DOHH2 (cell line): Measurements from ENCODE around the gene C4orf50.

ENCODE experiments used
- H3F3A ChIP-seq: fragments of 200-600 bp; sonication (generic), shearing (Covaris generic); 2 replicates; pipeline ENCODE4 v1.6.0; 2016; ENCODE audit warnings: antibody characterized with exemption, mild to moderate bottlenecking; ENCODE audit not compliant: control insufficient read depth, insufficient read depth
- H3K27ac ChIP-seq: fragments of 200-600 bp; sonication (generic); 2 replicates; pipeline ENCODE4 v1.5.1; 2014; ENCODE audit warnings: low read depth, mild to moderate bottlenecking, low read length, moderate library complexity
- H3K27me3 ChIP-seq: fragments of 200-600 bp; sonication (generic); 2 replicates; pipeline ENCODE4 v1.6.1; 2014; ENCODE audit warnings: mild to moderate bottlenecking, low read length, mixed read lengths; ENCODE audit not compliant: control insufficient read depth
- H3K36me3 ChIP-seq: fragments of 200-600 bp; sonication (generic); 2 replicates; pipeline ENCODE4 v1.6.1; 2014; ENCODE audit warnings: mild to moderate bottlenecking, low read length, moderate library complexity, mixed read lengths; ENCODE audit not compliant: control insufficient read depth
- H3K4me1 ChIP-seq: fragments of 200-600 bp; sonication (generic); 2 replicates; pipeline ENCODE4 v1.6.1; 2014; ENCODE audit warnings: mild to moderate bottlenecking, low read length, mixed read lengths; ENCODE audit not compliant: control insufficient read depth
- H3K4me2 ChIP-seq: fragments of 200-600 bp; sonication (generic); 2 replicates; pipeline ENCODE4 v1.6.0; 2014; ENCODE audit warnings: mild to moderate bottlenecking, low read length, moderate library complexity
- H3K4me3 ChIP-seq: fragments of 200-600 bp; sonication (generic); 2 replicates; pipeline ENCODE4 v1.5.1; 2014; ENCODE audit warnings: mild to moderate bottlenecking, low read length, mixed read lengths
- H3K79me2 ChIP-seq: fragments of 200-600 bp; sonication (generic); 2 replicates; pipeline ENCODE4 v1.6.1; 2014; ENCODE audit warnings: mild to moderate bottlenecking, low read length, mixed read lengths; ENCODE audit not compliant: control insufficient read depth
- H3K9me2 ChIP-seq: fragments of 200-600 bp; sonication (generic); replicated peaks from 2 replicates; pipeline ENCODE4 v1.6.1; 2014; ENCODE audit warnings: mild to moderate bottlenecking, low read length, mixed read lengths; ENCODE audit not compliant: control insufficient read depth
- H3K9me3 ChIP-seq: fragments of 200-600 bp; sonication (generic); 2 replicates; pipeline ENCODE4 v1.6.1; 2014; ENCODE audit warnings: antibody characterized with exemption, low read length, mixed read lengths; ENCODE audit not compliant: control insufficient read depth, insufficient read depth
- H4K20me1 ChIP-seq: fragments of 200-600 bp; sonication (generic); 2 replicates; pipeline ENCODE4 v1.6.0; 2014; ENCODE audit warnings: low read depth, mild to moderate bottlenecking, antibody characterized with exemption, low read length, moderate library complexity; ENCODE audit not compliant: control insufficient read depth, insufficient read depth
- CTCF ChIP-seq: fragments of 200-600 bp; sonication (generic); IDR thresholded peaks from one replicate; pipeline ENCODE4 v1.5.1; 2014; ENCODE audit warnings: antibody characterized with exemption, mild to moderate bottlenecking, low read depth, low read length; ENCODE audit not compliant: poor library complexity, severe bottlenecking
- EZH2phosphoT487 ChIP-seq: fragments of 200-600 bp; sonication (generic); IDR thresholded peaks from 2 replicates; pipeline ENCODE4 v1.6.1; 2017; ENCODE audit warnings: borderline replicate concordance, mild to moderate bottlenecking, antibody characterized with exemption, low read length, moderate library complexity, mixed read lengths

The C4orf50 gene

GRCh38 chr4:6048537-6048936 lies 30.3 kb upstream of the C4orf50 start:
- Histone ChIP-seq H3K27me3 (no peaks in the 10 kb centered on the region), H3K4me1 (no peaks in the 10 kb centered on the region), H3F3A (no peaks in the 10 kb centered on the region), H3K4me3 (no peak overlapping the region), H3K9me2 (no peaks in the 10 kb centered on the region), H3K9me3 (no peaks in the 10 kb centered on the region), H3K27ac (no peak overlapping the region), H3K4me2 (no peak overlapping the region), H3K79me2 (no peaks in the 10 kb centered on the region), H3K36me3 (no peaks in the 10 kb centered on the region), H4K20me1 (no peaks in the 10 kb centered on the region)
- TF ChIP-seq CTCF: no peak
- TF ChIP-seq EZH2phosphoT487: no peak

GRCh38 chr4:6047130-6047673 lies 29.0 kb upstream of the C4orf50 start:
- Histone ChIP-seq H3K9me2 (no peaks in the 10 kb centered on the region), H3K27me3 (no peaks in the 10 kb centered on the region), H3K4me2 (no peak overlapping the region), H3K4me3 (no peak overlapping the region), H3F3A (no peaks in the 10 kb centered on the region), H4K20me1 (no peaks in the 10 kb centered on the region), H3K27ac (no peak overlapping the region), H3K4me1 (no peaks in the 10 kb centered on the region), H3K9me3 (no peaks in the 10 kb centered on the region), H3K36me3 (no peaks in the 10 kb centered on the region), H3K79me2 (no peaks in the 10 kb centered on the region)
- TF ChIP-seq EZH2phosphoT487 (no peak), CTCF (no peak)

GRCh38 chr4:6046526-6047129 lies 28.4 kb upstream of the C4orf50 start:
- no peaks in the 10 kb centered on the region for H3F3A ChIP-seq
- H3K4me2 ChIP-seq: no peak overlapping the region
- H3K79me2 ChIP-seq: no peaks in the 10 kb centered on the region
- no peaks in the 10 kb centered on the region for H3K9me3 ChIP-seq
- no peaks in the 10 kb centered on the region for H4K20me1 ChIP-seq
- no peaks in the 10 kb centered on the region for H3K9me2 ChIP-seq
- no peak overlapping the region for H3K27ac ChIP-seq
- no peak overlapping the region for H3K4me3 ChIP-seq
- no peaks in the 10 kb centered on the region for H3K36me3 ChIP-seq
- H3K27me3 ChIP-seq: no peaks in the 10 kb centered on the region
- TF ChIP-seq CTCF (no peak), EZH2phosphoT487 (no peak)
- no peaks in the 10 kb centered on the region for H3K4me1 ChIP-seq
